SK-N-SH treated with all-trans-retinoic acid at 6 μM for 48 hours (cell line): ENCODE data around the gene NTM.

Experiments used
- ATAC-seq: fragments of 200-7000 bp; cut with Tn5 transposase; 3 replicates; pipeline ENCODE4 v1.9.1; 2020; ENCODE audit warnings: mild to moderate bottlenecking, moderate library complexity
- ARNTL ChIP-seq: fragments of 450-650 bp; formaldehyde crosslinking; IDR thresholded peaks from 2 replicates; pipeline ENCODE4 v1.5.0; 2020; ENCODE audit warnings: low read depth, mild to moderate bottlenecking, moderate library complexity, borderline replicate concordance
- BACH2 ChIP-seq: fragments of 250-450 bp; sonication (Bioruptor Pico); IDR thresholded peaks from 2 replicates; pipeline ENCODE4 v1.9.0; 2021; ENCODE audit warnings: mild to moderate bottlenecking, borderline replicate concordance
- CREB5 ChIP-seq: fragments of 250-450 bp; sonication (Bioruptor Pico); IDR thresholded peaks from 2 replicates; pipeline ENCODE4 v1.5.1; 2020; ENCODE audit warnings: low read depth, mild to moderate bottlenecking, moderate library complexity
- CSDC2 ChIP-seq: fragments of 250-450 bp; sonication (Bioruptor Pico); IDR thresholded peaks from 2 replicates; pipeline ENCODE4 v1.5.0; 2020; ENCODE audit warnings: mild to moderate bottlenecking, moderate library complexity
- ESRRG ChIP-seq: fragments of 250-450 bp; sonication (Bioruptor Pico); IDR thresholded peaks from 2 replicates; pipeline ENCODE4 v1.6.1; 2021; ENCODE audit warnings: mild to moderate bottlenecking
- GLIS3 ChIP-seq: fragments of 250-450 bp; sonication (Bioruptor Pico); IDR thresholded peaks from 2 replicates; pipeline ENCODE4 v1.5.0; 2020; ENCODE audit warnings: mild to moderate bottlenecking, moderate library complexity
- ISL1 ChIP-seq: fragments of 250-450 bp; sonication (Bioruptor Pico); IDR thresholded peaks from 2 replicates; pipeline ENCODE4 v2.1.2; 2022; ENCODE audit warnings: mild to moderate bottlenecking, moderate library complexity
- PATZ1 ChIP-seq: fragments of 250-450 bp; sonication (Bioruptor Pico); IDR thresholded peaks from 2 replicates; pipeline ENCODE4 v1.8.0; 2020; ENCODE audit warnings: mild to moderate bottlenecking, moderate library complexity, borderline replicate concordance
- POU6F1 ChIP-seq: fragments of 250-450 bp; sonication (Bioruptor Pico); IDR thresholded peaks from 2 replicates; pipeline ENCODE4 v1.8.0; 2021; ENCODE audit warnings: low read depth, mild to moderate bottlenecking, moderate library complexity, borderline replicate concordance
- PPARA ChIP-seq: fragments of 250-450 bp; sonication (Bioruptor Pico); IDR thresholded peaks from 2 replicates; pipeline ENCODE4 v1.5.0; 2020; ENCODE audit warnings: mild to moderate bottlenecking, borderline replicate concordance
- RARB ChIP-seq: fragments of 250-450 bp; sonication (Bioruptor Pico); IDR thresholded peaks from 2 replicates; pipeline ENCODE4 v1.8.0; 2021; ENCODE audit warnings: mild to moderate bottlenecking, moderate library complexity
- SNAI2 ChIP-seq: fragments of 250-450 bp; sonication (Bioruptor Pico); IDR thresholded peaks from 2 replicates; pipeline ENCODE4 v1.5.0; 2020; ENCODE audit warnings: mild to moderate bottlenecking, moderate library complexity
- TOX ChIP-seq: fragments of 250-450 bp; sonication (Bioruptor Pico); IDR thresholded peaks from 2 replicates; pipeline ENCODE4 v1.8.0; 2021; ENCODE audit warnings: mild to moderate bottlenecking, moderate library complexity, borderline replicate concordance
- TSHZ2 ChIP-seq: fragments of 250-450 bp; sonication (Bioruptor Pico); IDR thresholded peaks from 2 replicates; pipeline ENCODE4 v1.5.0; 2020; ENCODE audit warnings: mild to moderate bottlenecking, moderate library complexity
- ZC3H10 ChIP-seq: fragments of 250-450 bp; sonication (Bioruptor Pico); IDR thresholded peaks from 2 replicates; pipeline ENCODE4 v1.5.1; 2021; ENCODE audit warnings: mild to moderate bottlenecking, moderate library complexity
- ZFP3 ChIP-seq: fragments of 250-450 bp; sonication (Bioruptor Pico); IDR thresholded peaks from 2 replicates; pipeline ENCODE4 v1.5.0; 2020; ENCODE audit warnings: mild to moderate bottlenecking, moderate library complexity
- ZFP30 ChIP-seq: fragments of 450-650 bp; formaldehyde crosslinking; IDR thresholded peaks from 2 replicates; pipeline ENCODE4 v1.5.0; 2022; ENCODE audit warnings: mild to moderate bottlenecking, moderate library complexity
- ZNF565 ChIP-seq: fragments of 450-650 bp; formaldehyde crosslinking; conservative IDR thresholded peaks from 2 replicates; pipeline ENCODE4 v1.5.0; 2020; ENCODE audit warnings: low read depth, mild to moderate bottlenecking, moderate library complexity
- ZNF70 ChIP-seq: fragments of 450-650 bp; formaldehyde crosslinking; IDR thresholded peaks from 2 replicates; pipeline ENCODE4 v1.5.0; 2020; ENCODE audit warnings: mild to moderate bottlenecking, moderate library complexity
- ZNF8 ChIP-seq: fragments of 450-650 bp; formaldehyde crosslinking; IDR thresholded peaks from 2 replicates; pipeline ENCODE4 v1.5.0; 2020; ENCODE audit warnings: mild to moderate bottlenecking, moderate library complexity
- TF ChIP-seq, protein P1 (sequence below): fragments of 250-450 bp; sonication (Bioruptor Pico); IDR thresholded peaks from 2 replicates; pipeline ENCODE4 v1.5.1; 2021; ENCODE audit warnings: mild to moderate bottlenecking, moderate library complexity

The NTM gene

DNA sequence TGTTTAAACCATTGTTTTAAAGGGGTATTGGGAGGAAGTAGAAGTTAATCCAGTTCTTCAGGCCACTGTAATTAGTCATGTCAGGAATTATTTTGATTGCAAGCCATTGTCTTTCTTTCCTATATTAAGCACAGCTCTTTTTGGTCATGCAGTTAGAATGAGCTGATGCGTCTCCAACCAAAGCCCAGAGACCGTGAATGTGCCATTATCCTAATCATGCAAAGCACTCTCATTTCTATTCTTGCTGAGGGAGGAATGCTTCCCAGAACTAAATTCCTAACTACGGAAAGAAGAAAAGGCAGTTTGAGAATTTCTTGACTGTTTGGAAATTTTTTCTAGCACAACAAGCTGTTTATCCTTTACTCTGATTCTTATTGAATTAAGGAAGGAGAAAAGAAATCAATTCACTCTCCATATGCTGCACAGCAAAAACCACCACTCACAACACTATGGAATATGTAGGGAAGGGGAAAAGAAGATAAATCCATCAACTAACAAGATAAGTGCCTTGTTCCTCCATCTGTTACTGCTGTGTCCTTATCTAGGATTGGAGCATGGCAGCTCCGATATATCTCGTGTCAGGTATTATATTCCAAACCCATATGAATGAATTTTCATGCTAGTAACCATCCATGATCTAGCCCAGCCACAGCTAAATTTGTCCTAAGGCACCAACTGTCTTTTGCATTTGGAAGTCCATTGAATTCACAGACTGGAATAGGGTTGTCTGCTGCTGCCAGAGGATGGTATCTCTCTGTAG, 70.8 kb downstream of the NTM start (continued):
- TF ChIP-seq ZFP30 (CRISPR knock-in tag) = no peak
- no peak for TF ChIP-seq ESRRG
- TF ChIP-seq ZNF8 (CRISPR knock-in tag) = no peak
- no peak for TF ChIP-seq ZC3H10 (CRISPR knock-in tag)
- TF ChIP-seq, all 23 proteins: peak for 0

DNA sequence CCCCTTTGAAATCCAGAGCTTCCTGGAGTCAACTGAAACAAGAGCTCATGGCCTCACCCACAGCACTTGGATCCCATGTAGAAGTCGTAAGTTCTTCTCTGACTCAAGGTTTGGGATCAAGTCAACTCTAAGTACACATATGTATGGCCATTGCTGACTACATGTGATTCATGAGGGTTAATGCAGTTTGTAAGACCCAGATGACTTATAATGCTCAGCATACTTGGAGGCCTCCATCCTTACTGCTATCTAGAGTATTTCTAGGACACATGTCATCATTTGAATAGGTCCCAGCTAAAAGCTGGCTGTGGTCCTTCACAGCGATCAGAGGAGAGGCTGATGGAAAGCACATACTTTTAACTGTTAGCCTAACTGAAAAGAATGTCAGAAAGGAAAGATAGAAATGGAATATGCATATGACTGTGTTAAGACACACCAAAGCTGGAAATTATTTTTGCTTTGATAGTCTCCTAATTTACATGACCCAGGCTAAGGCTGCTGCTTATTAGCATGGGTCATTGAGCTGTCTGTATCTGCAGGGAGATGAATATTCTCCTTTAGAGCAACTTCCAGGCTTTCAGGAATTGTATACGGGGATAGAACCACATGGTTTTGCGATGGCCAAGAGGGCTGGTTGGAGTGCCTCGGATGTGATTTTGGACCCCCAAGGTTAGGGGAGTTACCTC, 76.3 kb downstream of the NTM start:
- no peak for ATAC-seq
- no peak for TF ChIP-seq ARNTL (CRISPR knock-in tag)
- no peak for TF ChIP-seq ZNF565

DNA sequence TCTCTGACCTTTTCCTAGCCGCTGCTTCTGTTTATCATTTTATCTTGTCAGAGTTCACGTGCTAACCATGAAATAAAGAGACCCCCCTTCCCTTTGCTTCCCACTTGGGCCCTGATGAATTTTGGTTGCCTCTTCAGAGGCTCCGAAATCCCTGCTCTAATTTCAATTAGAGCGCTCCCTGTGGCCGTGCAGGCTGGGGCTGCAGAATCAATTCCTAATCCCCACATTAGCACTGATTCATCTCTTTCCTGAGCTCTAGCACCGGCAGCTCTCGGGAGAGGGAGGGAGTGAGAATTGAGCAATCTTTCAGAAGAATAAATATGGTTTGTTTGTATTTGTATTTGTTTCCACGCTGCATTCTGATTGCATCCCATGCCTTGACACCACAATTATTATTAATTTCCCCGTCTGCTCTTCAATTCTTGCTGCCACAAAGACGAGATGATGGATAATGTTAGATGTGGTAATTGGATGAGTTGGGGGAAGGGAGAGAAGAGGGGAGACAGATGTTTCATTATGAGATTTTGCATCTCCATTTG, 76.9 kb downstream of the NTM start:
- no peak for ATAC-seq
- TF ChIP-seq ESRRG (no peak), ZNF8 (CRISPR knock-in tag) (no peak), SNAI2 (CRISPR knock-in tag) (no peak), ZC3H10 (CRISPR knock-in tag) (no peak), CREB5 (CRISPR knock-in tag) (no peak), TOX (CRISPR knock-in tag) (no peak), PPARA (CRISPR knock-in tag) (no peak), GLIS3 (CRISPR knock-in tag) (no peak)
- TF ChIP-seq, protein P1, sequence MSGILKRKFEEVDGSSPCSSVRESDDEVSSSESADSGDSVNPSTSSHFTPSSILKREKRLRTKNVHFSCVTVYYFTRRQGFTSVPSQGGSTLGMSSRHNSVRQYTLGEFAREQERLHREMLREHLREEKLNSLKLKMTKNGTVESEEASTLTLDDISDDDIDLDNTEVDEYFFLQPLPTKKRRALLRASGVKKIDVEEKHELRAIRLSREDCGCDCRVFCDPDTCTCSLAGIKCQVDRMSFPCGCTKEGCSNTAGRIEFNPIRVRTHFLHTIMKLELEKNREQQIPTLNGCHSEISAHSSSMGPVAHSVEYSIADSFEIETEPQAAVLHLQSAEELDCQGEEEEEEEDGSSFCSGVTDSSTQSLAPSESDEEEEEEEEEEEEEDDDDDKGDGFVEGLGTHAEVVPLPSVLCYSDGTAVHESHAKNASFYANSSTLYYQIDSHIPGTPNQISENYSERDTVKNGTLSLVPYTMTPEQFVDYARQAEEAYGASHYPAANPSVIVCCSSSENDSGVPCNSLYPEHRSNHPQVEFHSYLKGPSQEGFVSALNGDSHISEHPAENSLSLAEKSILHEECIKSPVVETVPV (CRISPR knock-in tag) = no peak

DNA sequence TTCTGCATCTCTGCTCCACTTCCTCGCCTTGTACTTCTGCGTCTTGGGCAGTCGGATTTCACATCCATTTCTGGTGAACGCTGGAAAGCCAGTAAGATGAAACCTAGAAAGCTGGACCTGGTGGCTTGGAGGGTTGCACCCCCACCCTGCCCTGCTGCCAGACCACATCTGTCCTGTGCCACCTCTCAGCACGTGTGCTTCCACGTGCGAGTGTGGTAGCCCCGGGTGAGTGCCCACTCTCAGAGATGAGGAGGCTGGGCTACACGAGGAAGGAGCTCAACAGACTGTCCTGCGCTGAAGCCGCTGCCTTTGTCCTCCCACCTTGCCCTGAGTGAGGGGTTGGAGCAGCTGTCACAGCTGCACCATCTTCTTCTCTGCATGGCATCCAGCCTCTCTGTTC, 77.5 kb downstream of the NTM start:
- TF ChIP-seq CSDC2 (CRISPR knock-in tag) = no peak
- no peak for TF ChIP-seq GLIS3 (CRISPR knock-in tag)
- no peak for TF ChIP-seq SNAI2 (CRISPR knock-in tag)
- no peak for TF ChIP-seq POU6F1 (CRISPR knock-in tag)
- no peak for TF ChIP-seq TSHZ2 (CRISPR knock-in tag)
- no peak for TF ChIP-seq ZNF70 (CRISPR knock-in tag)
- no peak for TF ChIP-seq ZNF8 (CRISPR knock-in tag)
- TF ChIP-seq PATZ1 = no peak
- TF ChIP-seq ZNF565 = no peak
- no peak for TF ChIP-seq ZFP30 (CRISPR knock-in tag)
- no peak for TF ChIP-seq ISL1 (CRISPR knock-in tag)
- TF ChIP-seq, protein P1 (CRISPR knock-in tag) = no peak
- no peak for TF ChIP-seq BACH2
- TF ChIP-seq ARNTL (CRISPR knock-in tag) = no peak
- TF ChIP-seq ZC3H10 (CRISPR knock-in tag) = no peak
- no peak for TF ChIP-seq ESRRG
- no peak for TF ChIP-seq RARB (CRISPR knock-in tag)
- no peak for TF ChIP-seq ZFP3 (CRISPR knock-in tag)
- TF ChIP-seq, all 23 proteins: peak for 0
- ATAC-seq = no peak
